NOMO-1 (cell line): Measurements from ENCODE around the gene RIN3.
A peak's percentile ranks its signal among the peaks of the same experiment; 100 is the strongest.

ENCODE experiments used
- DNase-seq, 2 experiments: peaks; one replicate each; lab custom pipeline; 2025; ENCODE audit not compliant: unreplicated experiment in 2 of 2; lab: John Stamatoyannopoulos, UW

The RIN3 gene, protein sequence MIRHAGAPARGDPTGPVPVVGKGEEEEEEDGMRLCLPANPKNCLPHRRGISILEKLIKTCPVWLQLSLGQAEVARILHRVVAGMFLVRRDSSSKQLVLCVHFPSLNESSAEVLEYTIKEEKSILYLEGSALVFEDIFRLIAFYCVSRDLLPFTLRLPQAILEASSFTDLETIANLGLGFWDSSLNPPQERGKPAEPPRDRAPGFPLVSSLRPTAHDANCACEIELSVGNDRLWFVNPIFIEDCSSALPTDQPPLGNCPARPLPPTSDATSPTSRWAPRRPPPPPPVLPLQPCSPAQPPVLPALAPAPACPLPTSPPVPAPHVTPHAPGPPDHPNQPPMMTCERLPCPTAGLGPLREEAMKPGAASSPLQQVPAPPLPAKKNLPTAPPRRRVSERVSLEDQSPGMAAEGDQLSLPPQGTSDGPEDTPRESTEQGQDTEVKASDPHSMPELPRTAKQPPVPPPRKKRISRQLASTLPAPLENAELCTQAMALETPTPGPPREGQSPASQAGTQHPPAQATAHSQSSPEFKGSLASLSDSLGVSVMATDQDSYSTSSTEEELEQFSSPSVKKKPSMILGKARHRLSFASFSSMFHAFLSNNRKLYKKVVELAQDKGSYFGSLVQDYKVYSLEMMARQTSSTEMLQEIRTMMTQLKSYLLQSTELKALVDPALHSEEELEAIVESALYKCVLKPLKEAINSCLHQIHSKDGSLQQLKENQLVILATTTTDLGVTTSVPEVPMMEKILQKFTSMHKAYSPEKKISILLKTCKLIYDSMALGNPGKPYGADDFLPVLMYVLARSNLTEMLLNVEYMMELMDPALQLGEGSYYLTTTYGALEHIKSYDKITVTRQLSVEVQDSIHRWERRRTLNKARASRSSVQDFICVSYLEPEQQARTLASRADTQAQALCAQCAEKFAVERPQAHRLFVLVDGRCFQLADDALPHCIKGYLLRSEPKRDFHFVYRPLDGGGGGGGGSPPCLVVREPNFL

DNA sequence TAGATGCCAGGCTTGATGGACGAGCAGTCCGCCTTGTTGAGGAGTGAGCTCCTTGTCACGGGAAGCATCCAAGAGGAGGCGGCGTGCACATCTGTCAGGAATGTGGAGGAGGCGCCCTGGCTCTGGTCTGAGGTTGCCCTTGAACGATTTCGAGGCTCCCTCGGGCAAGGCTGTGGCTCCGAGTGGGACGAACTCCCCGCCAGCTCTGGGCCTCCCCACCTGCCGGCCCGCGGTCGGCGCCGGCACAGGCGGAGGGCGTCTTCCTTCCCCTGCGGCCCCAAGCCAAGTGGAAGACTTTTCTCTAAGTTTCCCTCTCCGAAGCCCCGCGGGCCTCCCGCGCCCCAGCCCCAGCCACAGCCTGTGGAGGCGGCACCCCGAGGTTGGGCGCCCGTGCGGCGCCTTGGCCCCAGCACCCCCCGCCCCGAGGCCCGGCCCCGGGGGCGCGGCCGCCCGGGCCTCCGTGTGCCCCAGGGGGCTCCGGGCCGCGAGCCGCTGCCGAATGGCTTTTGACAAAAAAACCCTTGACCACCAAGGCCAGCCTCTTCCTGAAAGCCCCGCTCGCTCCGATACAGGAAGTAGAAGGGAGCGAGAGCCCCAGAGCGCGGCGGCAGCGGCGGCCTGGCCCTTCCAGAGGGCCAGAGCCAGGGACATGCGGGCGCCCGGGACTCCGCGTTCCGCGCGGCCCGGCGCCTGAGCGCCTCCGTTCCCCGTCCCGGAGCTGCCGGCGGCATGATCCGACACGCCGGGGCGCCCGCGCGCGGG is at the start of gene RIN3:
Gene RIN3 (plus strand): TSS at position 578 of the 762 bp plus-strand sequence. CDS start 152 bp downstream, at position 730.
- DNase-seq, result peak; percentile 31 to 63

DNA sequence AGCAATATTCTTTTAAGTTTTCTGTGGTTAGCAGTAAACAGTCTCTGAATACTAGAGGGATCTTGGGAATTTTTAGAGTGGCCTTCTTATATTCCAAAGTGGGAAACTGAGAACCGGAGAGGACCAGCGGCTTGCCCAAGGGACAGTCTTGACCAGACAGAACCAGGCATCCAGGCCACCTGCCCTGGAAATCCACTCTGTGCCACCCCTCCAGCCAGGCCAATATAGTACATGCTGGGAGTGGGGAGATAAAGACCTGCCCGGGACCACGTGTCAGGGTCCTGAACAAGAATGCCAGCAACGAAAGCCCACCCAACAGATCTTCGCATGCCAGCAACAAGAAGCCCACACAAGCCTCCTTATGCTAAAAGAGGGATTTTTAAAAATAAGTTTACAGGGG is 49.4 kb upstream of the RIN3 start:
- no peak for DNase-seq

DNA sequence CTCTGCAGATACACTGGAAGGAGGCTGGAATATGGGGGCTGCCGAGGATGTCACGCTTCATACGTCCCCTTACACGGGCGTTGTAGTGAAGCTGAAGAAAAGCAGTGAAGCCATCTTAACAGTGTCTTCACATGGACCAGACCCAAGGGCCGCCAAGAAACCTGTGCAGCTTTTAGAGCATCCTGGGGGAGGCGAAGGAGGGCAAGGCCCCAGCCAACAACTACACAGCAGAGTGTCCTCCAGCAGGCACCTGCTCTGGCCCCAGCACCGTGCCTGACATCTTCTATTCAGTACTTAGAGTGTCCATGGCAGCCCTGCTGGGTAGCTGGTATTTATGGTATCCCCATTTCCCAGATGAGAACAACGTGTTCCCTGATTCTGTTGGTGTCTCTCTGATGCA is 48.9 kb upstream of the RIN3 start:
- DNase-seq, result no peak

DNA sequence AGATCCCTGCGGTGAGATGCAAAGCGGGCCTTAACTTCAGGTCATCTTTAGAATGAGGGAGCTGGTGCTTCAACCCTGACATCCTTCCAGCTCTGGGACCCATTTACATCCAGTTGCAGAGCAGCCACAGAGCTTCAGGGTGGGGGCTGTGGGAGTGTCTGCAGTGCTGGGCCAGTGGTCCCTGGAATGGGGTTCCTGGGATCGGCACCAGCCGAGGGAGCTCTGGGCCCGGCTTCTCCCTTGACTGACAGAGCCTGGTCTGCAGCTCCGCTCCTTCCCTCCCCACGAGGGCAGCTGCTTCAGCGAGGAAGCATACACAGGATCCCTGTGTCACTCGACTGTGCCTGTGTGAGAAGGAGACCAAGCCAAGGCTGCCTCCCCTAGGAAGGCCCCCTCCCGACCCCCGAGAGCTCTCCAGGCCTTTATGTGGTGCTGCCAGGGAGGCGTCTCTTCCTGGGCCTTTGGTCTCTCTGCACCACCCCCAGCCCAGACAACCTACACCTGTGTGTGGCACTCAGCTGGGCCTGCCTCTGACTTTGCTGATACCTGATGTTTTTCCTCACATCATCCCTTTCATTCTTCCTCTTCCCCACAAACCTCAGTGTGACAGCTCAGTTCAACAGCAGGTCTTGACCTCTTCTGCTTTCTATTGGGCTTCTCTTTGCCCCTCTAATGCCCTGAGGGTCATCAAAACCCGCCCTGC is 48.1 kb upstream of the RIN3 start:
- DNase-seq, result no peak

DNA sequence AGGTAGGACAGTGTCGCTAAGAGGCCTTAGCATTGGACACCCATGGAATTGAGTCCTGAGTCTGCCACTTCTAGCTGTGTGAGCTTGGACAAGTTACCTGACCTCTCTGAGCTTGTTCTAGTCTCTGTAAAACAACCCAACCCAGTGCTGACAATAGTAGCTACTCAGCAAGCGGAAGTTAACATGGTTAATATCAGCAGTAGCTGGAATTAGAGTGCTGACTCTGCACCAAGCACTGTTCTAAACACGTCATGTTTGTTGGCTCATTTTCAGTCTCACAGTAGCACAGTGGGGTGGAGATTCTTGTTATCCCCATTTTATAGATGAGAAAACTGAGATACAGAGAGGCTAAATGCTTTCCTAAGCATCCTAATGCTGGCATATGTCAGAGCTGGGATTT is 47.5 kb upstream of the RIN3 start:
- no peak for DNase-seq

DNA sequence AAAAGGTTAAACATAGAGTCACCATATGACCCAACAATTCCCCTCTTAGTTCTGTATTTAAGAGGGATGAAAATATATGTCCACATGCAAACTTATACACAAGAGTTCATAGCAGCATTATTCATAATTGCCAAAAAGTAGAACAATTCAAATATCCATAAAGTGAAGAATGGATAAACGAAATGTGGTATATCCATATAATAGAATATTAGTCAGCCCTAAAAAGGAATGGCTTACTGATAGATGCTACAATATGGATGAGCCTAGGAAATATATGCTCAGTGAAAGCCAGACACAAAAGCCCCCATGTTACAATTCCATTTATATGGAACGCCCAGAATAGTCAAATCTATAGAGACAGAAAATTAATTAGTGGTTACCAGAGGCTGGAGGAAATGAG is 44.1 kb upstream of the RIN3 start:
- DNase-seq, result no peak

DNA sequence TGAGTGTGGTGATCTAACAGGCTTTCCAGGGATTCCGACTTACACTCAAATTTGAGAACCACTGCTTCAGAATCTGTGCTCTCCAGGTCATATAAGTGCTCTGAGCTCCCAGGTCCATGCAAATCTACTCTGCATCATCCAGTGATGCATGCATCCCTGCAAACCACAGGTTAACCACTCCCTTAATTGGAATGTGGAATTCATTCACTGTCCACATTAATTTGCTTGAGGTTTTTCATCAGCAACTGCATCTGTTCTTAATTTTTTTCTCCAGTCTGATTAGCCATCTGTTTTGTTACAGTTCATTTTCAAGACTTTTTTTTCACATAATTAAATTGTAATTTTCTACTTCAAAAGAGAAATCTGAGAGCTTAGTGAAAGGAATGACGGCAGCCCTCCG is 43.4 kb upstream of the RIN3 start:
- DNase-seq, result no peak

DNA sequence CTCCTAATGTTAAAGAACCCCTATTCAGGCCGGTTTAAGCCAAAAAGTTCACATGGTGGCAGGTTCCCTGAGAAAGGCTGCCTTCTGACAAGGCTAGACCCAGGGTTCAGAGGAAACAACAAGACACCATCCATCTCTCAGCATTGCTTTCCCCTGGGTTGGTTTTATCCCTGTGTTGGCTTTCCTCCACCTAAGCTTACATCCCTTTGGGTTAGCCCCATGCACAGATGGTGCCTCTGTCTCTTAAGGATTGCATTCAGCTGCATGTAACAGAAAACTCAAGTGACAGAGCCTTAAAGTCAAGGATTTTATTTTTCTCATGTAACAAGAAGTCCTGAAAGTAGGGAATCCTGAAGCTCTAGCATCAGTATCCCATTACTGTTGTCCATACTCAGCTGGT is 42.8 kb upstream of the RIN3 start:
- no peak for DNase-seq

DNA sequence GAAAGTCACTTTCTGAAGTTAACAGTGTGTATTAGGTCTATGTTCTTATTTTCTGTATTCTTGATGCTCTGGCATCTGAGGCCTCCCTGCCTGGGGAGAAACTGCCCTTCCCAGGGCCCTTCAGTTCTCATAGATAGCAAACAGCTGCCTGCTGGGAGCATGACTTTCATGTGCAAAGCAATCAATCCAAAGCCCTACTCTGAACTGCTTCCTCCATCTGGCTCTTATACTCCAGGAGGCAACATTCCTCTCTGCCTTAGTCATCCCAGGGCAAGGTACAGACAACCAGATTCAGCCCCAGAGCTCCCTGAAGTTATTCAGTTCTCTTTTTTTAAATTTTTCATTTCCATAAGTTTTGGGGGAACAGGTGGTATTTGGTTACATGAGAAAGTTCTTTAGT is 41.7 kb upstream of the RIN3 start:
- no peak for DNase-seq

DNA sequence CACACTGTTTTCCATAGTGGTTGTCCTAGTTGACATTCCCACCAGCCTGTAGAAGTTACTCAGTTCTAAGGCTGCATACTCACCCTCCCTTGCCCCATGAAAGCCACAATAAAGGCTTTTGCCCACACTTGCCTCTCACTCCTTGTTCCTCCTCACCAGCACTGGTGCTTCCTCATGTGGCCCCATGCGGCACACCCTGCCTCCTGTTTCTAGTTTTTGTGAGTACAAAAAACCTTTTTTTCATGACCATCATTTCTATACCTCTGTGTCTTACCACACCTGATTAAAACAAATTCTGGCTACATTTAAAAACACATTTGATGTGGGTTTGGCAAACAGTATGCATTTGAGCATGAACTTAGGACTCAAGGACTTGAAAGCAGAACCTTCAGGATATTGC is 40.7 kb upstream of the RIN3 start:
- DNase-seq, result peak; percentile 67 to 79

DNA sequence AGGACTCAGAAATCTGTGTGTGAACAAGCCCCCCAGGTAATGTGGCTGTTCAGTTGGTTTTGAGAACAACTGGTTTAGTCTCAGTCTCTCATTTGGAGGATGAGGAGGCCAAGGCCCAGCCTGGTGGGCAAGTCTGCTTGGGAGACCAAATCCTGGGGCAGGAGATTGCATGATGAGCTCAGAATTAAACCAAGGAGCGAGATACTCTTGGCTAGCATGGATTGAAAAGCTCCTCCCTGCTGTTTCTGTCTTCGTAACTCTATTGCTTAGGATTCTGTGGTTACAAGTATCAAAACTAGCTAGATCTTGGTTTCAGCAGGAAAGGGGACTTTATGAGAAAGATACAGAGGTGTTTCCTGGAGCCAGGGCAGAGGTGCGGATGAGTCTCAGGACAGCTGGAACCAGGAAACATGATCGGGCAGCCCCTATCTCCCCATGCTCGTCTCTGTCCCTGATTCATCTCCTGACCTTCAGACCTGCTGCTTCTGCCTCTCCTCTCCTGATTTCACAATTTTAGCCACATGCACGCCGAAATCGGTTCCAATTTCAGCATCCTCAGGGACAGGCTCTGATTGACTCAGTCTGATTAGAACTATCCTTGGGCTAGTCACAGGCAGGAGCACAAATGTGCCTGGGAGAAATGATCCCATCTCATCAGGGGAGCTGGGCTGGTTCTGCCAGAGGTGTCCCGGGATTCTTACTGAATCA is 40.2 kb upstream of the RIN3 start:
- DNase-seq, result peak in 1 of 2 experiments; percentile 27

DNA sequence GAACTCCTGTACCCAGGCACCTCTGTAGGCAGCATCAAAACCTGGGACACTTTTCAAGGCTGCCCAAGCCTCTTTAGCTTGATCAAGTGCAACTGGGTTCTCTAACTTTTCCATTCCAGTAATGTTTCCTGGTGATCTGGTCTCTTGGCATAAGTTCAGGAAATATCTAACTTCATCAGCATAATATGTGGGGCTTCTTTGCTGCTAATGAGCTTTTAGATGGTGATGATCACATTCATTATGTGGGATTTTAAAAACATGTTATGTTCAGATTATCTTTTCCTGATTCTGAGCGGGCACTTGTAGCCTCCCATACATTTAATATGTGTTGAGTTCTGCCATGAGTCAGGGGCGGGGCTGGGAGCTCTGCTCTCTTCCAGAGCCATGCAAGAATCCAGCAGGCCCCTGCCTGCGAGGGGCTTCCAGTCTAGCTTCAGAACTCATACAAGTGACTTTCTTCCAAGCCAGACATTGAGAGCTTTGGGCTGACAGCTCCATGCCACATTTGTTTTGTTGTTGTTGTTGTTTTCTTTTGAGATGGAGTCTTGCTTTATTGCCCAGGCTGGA is 39.5 kb upstream of the RIN3 start:
- no peak for DNase-seq

DNA sequence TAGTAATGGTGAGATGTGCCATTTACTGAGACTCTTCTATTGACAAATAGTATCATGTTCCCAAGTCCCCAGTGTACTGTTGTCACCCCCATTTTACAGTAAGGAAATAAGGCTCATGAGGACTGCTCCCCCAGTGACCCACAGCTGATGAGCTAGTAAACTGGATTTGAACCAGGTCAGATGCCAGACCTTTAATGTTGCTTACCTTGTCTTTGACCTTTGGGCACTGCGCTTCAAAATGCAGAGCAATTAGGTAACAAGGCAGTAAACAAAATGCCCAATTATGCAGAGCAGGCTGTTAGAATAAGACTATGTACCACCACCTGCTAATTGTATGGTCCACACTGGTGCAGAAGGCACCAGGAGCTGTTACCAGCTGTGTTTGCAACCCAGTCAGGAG is 38.5 kb upstream of the RIN3 start:
- DNase-seq, result no peak

DNA sequence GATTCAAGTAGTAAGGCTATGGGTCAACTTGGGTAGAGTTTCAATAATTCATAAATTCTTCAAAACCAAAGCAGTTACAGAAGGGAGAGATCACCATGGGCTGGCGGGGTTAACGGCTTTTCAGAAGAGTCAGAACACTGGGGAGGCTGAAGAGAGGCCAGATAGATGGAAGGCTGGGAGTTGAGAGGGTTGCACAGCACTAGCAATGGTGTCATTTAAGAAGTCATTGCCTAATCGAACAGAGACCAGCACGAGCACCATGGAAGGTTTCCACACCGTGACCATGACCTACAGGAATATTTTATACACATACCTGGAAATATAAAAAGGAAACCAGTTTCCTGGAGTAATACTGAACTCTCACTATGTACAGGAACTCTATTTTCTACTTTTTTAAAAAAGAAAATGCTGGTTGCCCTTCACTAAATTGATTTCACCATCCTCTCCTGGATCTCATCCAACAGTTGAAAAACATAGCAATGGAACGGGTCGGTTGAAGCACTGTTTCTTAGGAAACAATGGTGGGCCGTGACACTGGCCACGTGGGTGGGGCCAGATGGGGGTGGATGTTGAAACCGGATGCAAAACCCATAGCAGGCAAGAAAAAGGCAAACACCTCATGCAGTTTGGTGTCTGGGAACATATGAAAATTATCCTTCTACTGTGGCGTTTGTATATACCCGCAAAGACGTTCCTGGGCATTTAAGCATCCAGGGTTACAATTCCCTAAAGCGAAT is 38.0 kb upstream of the RIN3 start:
- peak; percentile 83 to 87 for DNase-seq

DNA sequence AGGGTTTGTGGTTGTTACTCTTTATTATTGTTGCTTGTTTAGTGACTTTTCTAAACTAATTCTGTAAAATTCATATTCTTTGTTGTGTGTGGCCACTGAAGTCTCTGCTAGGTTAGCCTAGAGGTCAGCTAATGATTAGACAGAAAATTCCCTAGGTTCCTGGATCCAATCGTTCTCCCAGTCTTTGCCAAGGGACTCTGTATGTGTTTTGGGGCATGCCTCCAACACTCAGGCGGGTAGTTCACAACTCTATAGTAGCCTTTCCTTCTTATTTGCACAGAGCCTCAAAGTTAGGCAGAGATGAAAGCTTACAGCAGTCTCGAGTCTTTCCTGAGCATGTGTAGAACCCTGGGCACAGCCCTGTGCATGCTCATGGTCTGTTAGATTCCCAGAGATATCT is 32.7 kb upstream of the RIN3 start:
- no peak for DNase-seq

DNA sequence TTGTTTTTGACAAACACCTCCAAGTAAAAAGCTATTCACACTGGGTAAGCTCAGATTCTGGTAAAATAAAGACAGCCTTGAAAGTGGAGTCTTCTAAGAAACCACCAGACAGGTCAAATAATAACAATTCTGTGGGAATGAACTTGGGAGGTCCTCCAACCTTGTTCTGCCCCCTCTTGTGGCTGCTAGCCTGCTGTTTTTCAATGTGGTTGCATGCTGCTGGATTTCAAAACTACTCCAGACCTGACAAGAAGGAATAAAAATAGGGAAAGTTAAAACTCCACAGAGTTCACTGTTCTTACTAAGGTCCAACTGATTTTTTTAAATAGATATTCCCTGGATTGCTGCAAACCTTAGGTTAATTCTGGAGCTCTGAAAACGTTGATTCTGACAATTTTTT is 32.2 kb upstream of the RIN3 start:
- no peak for DNase-seq

DNA sequence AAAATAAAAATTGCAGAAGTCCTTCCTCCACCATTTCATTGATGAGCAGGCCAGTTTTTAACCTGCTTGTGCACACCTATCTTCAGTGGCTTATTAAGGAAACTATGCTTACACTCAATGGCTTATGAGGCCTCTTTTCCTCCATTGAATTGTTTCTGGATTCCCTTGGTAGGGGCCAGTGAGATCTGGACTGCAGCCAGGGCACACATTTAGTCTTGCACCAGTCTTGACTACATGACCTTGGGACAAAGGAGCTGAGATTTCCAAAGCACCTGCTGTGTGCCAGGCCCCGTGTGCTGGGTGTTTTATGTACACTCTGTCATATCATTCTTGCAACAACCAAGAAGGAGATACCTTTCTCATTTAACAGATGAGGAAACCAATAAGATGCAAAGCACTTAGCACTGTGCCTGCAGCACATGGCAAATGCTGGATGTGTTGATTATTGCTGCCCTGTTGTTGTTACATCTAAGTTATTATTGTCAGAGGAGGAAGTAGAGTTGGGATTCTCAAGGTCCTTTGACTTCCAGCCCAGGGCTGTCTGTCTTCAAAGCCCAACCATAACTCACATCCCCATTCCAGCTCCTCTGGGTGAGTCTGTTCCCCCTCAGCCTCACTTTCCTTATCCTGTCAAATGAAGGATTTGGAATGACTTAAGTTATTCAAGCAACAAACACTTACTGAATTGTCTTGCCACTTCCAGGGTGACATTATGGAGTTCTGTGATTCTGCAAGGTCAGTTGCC is 31.6 kb upstream of the RIN3 start:
- no peak for DNase-seq
